Eye (tissue), 1 donor: ENCODE measurements around the gene POLE3.
"Not testable (repeated sequence)": the region's sequence is repeated elsewhere in the genome, so short reads cannot be mapped to it uniquely, and the experiment has no call there.

ENCODE experiments used
- DNase-seq: peaks from one replicate; pipeline ENCODE4 v3.0.0-alpha.2; 2015

The POLE3 gene

GRCh38 chr9:113375057-113376023 lies 35.1 kb downstream of the POLE3 start:
- DNase-seq, result no peak

- no peak for DNase-seq
Observed at GRCh38 chr9:113373676-113374392, 36.6 kb downstream of the POLE3 start.

- DNase-seq, result no peak
Observed at GRCh38 chr9:113373256-113373655, 37.2 kb downstream of the POLE3 start.

- no peak for DNase-seq
Observed at GRCh38 chr9:113372059-113372458, 38.4 kb downstream of the POLE3 start.

GRCh38 chr9:113370806-113371325 lies 39.6 kb downstream of the POLE3 start:
- no peak for DNase-seq

GRCh38 chr9:113369855-113370140 lies 40.7 kb downstream of the POLE3 start:
- DNase-seq, result no peak

- DNase-seq, result no peak
Observed at GRCh38 chr9:113368982-113369854, 41.3 kb downstream of the POLE3 start.

- DNase-seq, result no peak
Observed at GRCh38 chr9:113368348-113368981, 42.0 kb downstream of the POLE3 start.

- DNase-seq, result not testable (repeated sequence)
Observed at GRCh38 chr9:113365652-113366051, 44.8 kb downstream of the POLE3 start.

GRCh38 chr9:113364951-113365350 lies 45.5 kb downstream of the POLE3 start:
- no peak for DNase-seq

GRCh38 chr9:113363336-113363735 lies 47.1 kb downstream of the POLE3 start:
- no peak for DNase-seq

GRCh38 chr9:113361304-113362018 lies 49.0 kb downstream of the POLE3 start:
- DNase-seq, result no peak

- DNase-seq, result no peak
Observed at GRCh38 chr9:113360242-113360842, 50.1 kb downstream of the POLE3 start.

- DNase-seq, result no peak
Observed at GRCh38 chr9:113359385-113359784, 51.1 kb downstream of the POLE3 start.
